Rectal smooth muscle tissue (tissue), 1 donor: Measurements from ENCODE around the gene CCDC61.

ENCODE experiments used
- H3K27ac ChIP-seq: one replicate; pipeline ENCODE4 v1.7.0; 2013; ENCODE audit warnings: low read depth, low read length, inconsistent platforms
- H3K27me3 ChIP-seq: one replicate; pipeline ENCODE4 v1.7.0; 2013; ENCODE audit warnings: low read length; ENCODE audit not compliant: control insufficient read depth, insufficient read depth
- H3K36me3 ChIP-seq: one replicate; pipeline ENCODE4 v1.7.0; 2013; ENCODE audit warnings: low read length; ENCODE audit not compliant: control insufficient read depth, insufficient read depth
- H3K4me1 ChIP-seq: one replicate; pipeline ENCODE4 v1.7.0; 2013; ENCODE audit warnings: low read length; ENCODE audit not compliant: control insufficient read depth, insufficient read depth
- H3K4me3 ChIP-seq: one replicate; pipeline ENCODE4 v1.7.0; 2013; ENCODE audit warnings: low read length
- H3K9ac ChIP-seq: one replicate; pipeline ENCODE4 v1.7.0; 2013; ENCODE audit warnings: low read length

Gene CCDC61

DNA sequence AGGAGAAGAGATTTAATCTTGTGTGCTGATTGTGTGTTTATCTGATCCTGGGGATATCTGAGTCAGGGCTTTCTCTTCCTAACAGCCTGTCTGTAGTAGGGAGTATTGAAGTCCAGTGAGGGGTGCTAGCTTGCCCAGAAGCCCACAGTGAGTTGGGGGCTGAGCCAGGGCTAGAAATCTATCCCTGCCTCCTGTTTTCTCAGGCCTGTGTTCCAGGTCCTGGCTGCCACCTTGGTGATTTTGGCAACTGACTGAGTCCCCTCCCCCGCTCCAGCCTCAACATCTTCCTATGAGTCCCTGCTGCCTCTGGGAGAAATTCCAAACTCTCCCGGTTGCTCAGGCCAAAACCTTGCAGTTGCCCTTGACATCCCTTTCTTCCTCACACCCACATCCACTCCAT, 13.9 kb upstream of the CCDC61 start:
- no peak overlapping the region for H3K9ac ChIP-seq
- H3K4me3 ChIP-seq, result no peak overlapping the region
- peaks cover 3% of the 10 kb centered on the region for H3K27me3 ChIP-seq
- no peaks in the 10 kb centered on the region for H3K36me3 ChIP-seq
- no peaks in the 10 kb centered on the region for H3K4me1 ChIP-seq
- no peak overlapping the region for H3K27ac ChIP-seq

GRCh38 chr19:45985321-45985720, 9.9 kb upstream of the CCDC61 start:
- H3K4me1 ChIP-seq, result no peaks in the 10 kb centered on the region
- no peak overlapping the region for H3K27ac ChIP-seq
- H3K4me3 ChIP-seq, result no peak overlapping the region
- H3K9ac ChIP-seq, result no peak overlapping the region
- H3K27me3 ChIP-seq, result no peaks in the 10 kb centered on the region
- no peaks in the 10 kb centered on the region for H3K36me3 ChIP-seq

- Histone ChIP-seq H3K4me3 (no peak overlapping the region), H3K27ac (no peak overlapping the region), H3K36me3 (no peaks in the 10 kb centered on the region), H3K27me3 (no peaks in the 10 kb centered on the region), H3K4me1 (no peaks in the 10 kb centered on the region), H3K9ac (no peak overlapping the region)
Observed at GRCh38 chr19:45990113-45990728, 5.0 kb upstream of the CCDC61 start.

DNA sequence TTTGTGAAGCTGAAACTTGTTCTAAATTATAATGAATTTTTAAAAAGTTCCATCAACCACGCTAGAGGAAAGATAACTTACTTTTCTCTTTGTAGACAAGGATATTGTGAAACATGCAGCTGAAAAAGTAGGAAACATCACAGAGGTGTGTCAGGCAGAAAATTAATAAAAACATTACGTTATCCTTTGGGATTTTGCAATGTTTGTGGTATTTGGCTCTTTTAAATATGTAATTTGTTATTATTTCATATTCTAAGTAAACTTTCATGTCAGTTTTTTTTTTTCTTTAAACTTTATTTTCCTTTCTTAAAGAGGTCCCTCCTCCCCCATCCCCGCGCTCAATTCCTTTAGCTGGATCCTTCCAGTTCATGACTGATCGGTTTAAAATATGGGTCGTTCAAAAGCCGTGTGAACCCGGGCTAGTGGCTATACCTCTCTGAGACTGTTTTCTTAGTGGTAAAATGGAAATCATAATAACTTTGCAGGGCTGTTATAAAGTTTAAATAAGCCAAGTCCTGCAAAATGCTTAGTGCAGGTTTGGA, 740 bp upstream of the CCDC61 start:
- peaks cover 6% of the 10 kb centered on the region for H3K4me1 ChIP-seq
- peaks cover 5% of the 10 kb centered on the region for H3K36me3 ChIP-seq
- no peak overlapping the region for H3K9ac ChIP-seq
- no peaks in the 10 kb centered on the region for H3K27me3 ChIP-seq
- H3K27ac ChIP-seq, result no peak overlapping the region
- peak overlapping the region; percentile 74 for H3K4me3 ChIP-seq

- Histone ChIP-seq H3K9ac (peak overlapping the region; percentile 29), H3K4me3 (peak overlapping the region; percentile 88), H3K27me3 (peaks cover 3% of the 10 kb centered on the region), H3K4me1 (peaks cover 6% of the 10 kb centered on the region), H3K36me3 (peaks cover 5% of the 10 kb centered on the region), H3K27ac (peak overlapping the region; percentile 62)
Observed at GRCh38 chr19:45995715-45996385, 583 bp downstream of the CCDC61 start.

DNA sequence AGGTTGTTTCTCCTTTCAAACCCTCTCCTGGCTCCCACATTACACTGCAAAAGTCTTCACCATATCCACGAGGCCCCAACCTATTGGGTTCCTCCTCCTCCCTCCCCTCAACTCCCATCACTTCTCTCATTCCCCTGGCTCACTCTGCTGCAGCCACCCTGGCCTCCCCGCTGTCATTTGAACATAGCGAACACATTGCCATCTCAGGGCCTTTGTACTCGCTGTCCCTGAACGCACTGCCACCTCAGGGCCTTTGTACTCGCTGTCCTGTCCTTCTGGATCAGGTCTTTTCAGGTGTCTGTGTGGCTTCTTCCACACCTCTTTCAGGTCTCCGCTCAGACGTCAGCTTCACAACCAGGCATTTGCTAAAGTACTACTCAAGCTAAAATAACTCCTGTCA, 1.7 kb downstream of the CCDC61 start:
- Histone ChIP-seq H3K9ac (peak overlapping the region; percentile 16), H3K4me3 (no peak overlapping the region), H3K27ac (no peak overlapping the region), H3K27me3 (peaks cover 3% of the 10 kb centered on the region), H3K36me3 (peaks cover 5% of the 10 kb centered on the region), H3K4me1 (peaks cover 6% of the 10 kb centered on the region)

DNA sequence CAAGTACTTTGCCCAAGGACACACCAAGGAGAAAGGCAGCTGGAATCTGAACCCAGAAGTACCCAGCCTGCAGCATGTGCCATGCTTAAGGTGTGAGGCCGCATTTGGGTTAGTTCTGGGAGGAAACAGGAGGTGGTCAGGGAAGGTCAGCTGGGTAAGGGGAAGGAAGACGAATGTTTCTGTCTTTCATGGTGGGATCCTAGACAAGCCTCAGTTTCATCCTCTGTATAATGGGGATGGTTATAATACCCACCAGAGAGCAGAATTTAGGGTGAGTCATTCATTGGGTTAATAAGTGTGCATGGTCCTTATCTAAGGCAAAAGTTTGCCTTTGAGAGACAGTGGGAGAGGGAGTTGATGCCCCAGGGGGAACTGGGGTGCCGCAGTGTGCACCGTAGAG, 3.6 kb downstream of the CCDC61 start:
- no peak overlapping the region for H3K4me3 ChIP-seq
- H3K27ac ChIP-seq, result no peak overlapping the region
- H3K36me3 ChIP-seq, result peaks cover 5% of the 10 kb centered on the region
- H3K27me3 ChIP-seq, result peaks cover 3% of the 10 kb centered on the region
- H3K9ac ChIP-seq, result no peak overlapping the region
- peaks cover 6% of the 10 kb centered on the region for H3K4me1 ChIP-seq

GRCh38 chr19:45999653-46000121, 4.4 kb downstream of the CCDC61 start:
- Histone ChIP-seq H3K9ac (no peak overlapping the region), H3K27ac (no peak overlapping the region), H3K36me3 (peaks cover 5% of the 10 kb centered on the region), H3K27me3 (peaks cover 3% of the 10 kb centered on the region), H3K4me3 (no peak overlapping the region), H3K4me1 (peaks cover 6% of the 10 kb centered on the region)

DNA sequence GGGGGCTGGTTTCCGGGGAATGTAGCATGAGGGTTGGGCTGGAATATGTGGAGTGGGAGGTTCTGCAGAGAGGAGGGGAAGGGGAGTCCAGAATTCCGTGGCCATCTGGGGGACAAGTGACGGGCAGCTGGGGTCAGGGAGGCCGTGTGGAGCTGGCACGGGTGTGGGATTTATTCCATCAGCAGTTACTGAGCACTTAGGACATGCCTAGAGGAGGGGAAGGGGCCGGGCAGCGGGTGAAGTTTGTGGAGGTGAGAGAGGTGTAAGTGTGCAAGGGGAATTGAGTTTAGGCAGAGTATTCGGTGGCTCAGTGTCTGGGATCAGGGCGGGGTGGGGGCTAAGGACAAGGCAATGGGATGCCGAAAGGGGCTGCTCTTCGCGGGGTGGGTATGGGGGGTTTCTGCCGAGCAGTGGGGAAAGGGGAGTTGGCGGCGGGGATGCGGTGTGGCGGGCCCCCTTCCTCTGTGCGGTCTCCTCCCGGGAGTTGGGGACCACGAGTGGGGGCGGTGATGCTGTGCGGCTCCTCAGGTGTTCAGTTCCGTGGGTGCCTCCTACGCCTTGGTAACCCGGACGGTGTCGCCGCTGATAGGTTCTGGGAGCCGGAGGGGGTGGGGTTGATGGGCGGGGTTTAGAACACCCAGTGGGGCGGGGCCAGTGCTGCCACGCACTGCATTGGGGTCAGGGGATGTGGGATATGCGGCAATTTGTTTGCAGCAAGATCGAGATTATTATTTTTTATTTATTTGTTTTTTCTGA, 5.4 kb downstream of the CCDC61 start:
- H3K4me3 ChIP-seq, result no peak overlapping the region

GRCh38 chr19:46002678-46003275, 7.5 kb downstream of the CCDC61 start:
- Histone ChIP-seq H3K9ac (no peak overlapping the region), H3K36me3 (no peaks in the 10 kb centered on the region), H3K27me3 (peaks cover 3% of the 10 kb centered on the region)

More for the DNA sequence above, 5.4 kb downstream of the CCDC61 start:
- Histone ChIP-seq H3K36me3 (peaks cover 5% of the 10 kb centered on the region), H3K4me1 (peaks cover 5% of the 10 kb centered on the region), H3K27me3 (peaks cover 3% of the 10 kb centered on the region), H3K27ac (no peak overlapping the region), H3K9ac (no peak overlapping the region)

GRCh38 chr19:46006411-46006810, 11.1 kb downstream of the CCDC61 start:
- Histone ChIP-seq H3K9ac (no peak overlapping the region), H3K27ac (no peak overlapping the region), H3K36me3 (no peaks in the 10 kb centered on the region), H3K4me3 (no peak overlapping the region), H3K4me1 (no peaks in the 10 kb centered on the region), H3K27me3 (no peaks in the 10 kb centered on the region)

More at GRCh38 chr19:46002678-46003275, 7.5 kb downstream of the CCDC61 start:
- H3K27ac ChIP-seq, result no peak overlapping the region
- H3K4me3 ChIP-seq, result no peak overlapping the region
- H3K4me1 ChIP-seq, result no peaks in the 10 kb centered on the region
